Sigmoid colon (tissue), 4 donors: Measurements from ENCODE around the gene SLC38A2.

Experiments
- CTCF ChIP-seq, 4 experiments: fragments of 450-650 bp in 3 of 4; fragments of 200-600 bp in 1 of 4; IDR thresholded peaks; one replicate each; pipeline ENCODE4 v1.5.1; 2016 to 2019; ENCODE audit warnings: antibody characterized with exemption in 4 of 4, mild to moderate bottlenecking in 3 of 4, moderate library complexity in 2 of 4
- POLR2A ChIP-seq, 2 donors: fragments of 450-650 bp; IDR thresholded peaks; one replicate each; pipeline ENCODE4 v1.6.1; 2016; ENCODE audit warnings: antibody characterized with exemption in 2 of 2, mild to moderate bottlenecking in 2 of 2, moderate library complexity in 2 of 2
- POLR2AphosphoS5 ChIP-seq, 4 donors: sonication (generic); formaldehyde crosslinking; IDR thresholded peaks; one replicate each; pipeline ENCODE4 v1.6.1; 2017; ENCODE audit warnings: antibody characterized with exemption in 4 of 4

- TF ChIP-seq CTCF (IDR thresholded peaks at IDR 0.05) = no peak
- no peak for TF ChIP-seq POLR2A (IDR thresholded peaks at IDR 0.05)
- peak in 1 of 4 donors; percentile 23 for TF ChIP-seq POLR2AphosphoS5 (IDR thresholded peaks at IDR 0.05)
Observed at GRCh38 chr12:46390304-46390703, 17.7 kb upstream of the SLC38A2 start.
